Right lobe of liver (tissue), 6 donors: ENCODE measurements around the gene KCNJ8. TPM values are rescaled to one million over a fixed set of nuclear protein-coding genes. Genes with fewer than 3 reads are reported as not detected.
A peak's percentile ranks its signal among the peaks of the same experiment; 100 is the strongest.
"Not testable (repeated sequence)": the region's sequence is repeated elsewhere in the genome, so short reads cannot be mapped to it uniquely, and the experiment has no call there.

ENCODE experiments used
- ATAC-seq, 4 donors: fragments of 200-7000 bp; cut with Tn5 transposase; one replicate each; pipeline ENCODE4 v1.9.1; 2020; ENCODE audit warnings: mild to moderate bottlenecking in 4 of 4, moderate library complexity in 4 of 4
- DNase-seq, 3 donors: peaks; one replicate each; pipeline ENCODE4 v3.0.0-alpha.2; 2020
- H3K27ac ChIP-seq, 3 donors: fragments of 200-600 bp; one replicate each; pipeline ENCODE4 v1.8.0; 2022
- H3K27me3 ChIP-seq, 2 donors: fragments of 200-600 bp; one replicate each; pipeline ENCODE4 v1.8.0; 2022
- H3K36me3 ChIP-seq, 4 donors: fragments of 200-600 bp; sonication (generic) in 1 of 4; one replicate each; pipeline versions ENCODE4 v1.5.1 to v1.8.0; 2017 to 2022; ENCODE audit warnings: control low read depth in 1 of 4
- H3K4me1 ChIP-seq, 4 donors: fragments of 200-600 bp; sonication (generic) in 1 of 4; one replicate each; pipeline versions ENCODE4 v1.5.1 to v1.8.0; 2017 to 2022; ENCODE audit warnings: control low read depth in 1 of 4
- H3K4me3 ChIP-seq, 3 donors: fragments of 200-600 bp; one replicate each; pipeline ENCODE4 v1.8.0; 2022
- H3K9me3 ChIP-seq, 4 donors: fragments of 200-600 bp; sonication (generic) in 1 of 4; one replicate each; pipeline versions ENCODE4 v1.5.1 to v1.8.0; 2017 to 2022; ENCODE audit warnings: control low read depth in 1 of 4
- POLR2A ChIP-seq: fragments of 450-650 bp; IDR thresholded peaks from one replicate; pipeline ENCODE4 v1.6.1; 2017; ENCODE audit warnings: antibody characterized with exemption, mild to moderate bottlenecking
- WGBS: methylation state at CpG from one replicate; pipeline ENCODE4 v1.1.6; 2018; ENCODE audit warnings: low coverage, low lambda C conversion rate; ENCODE audit not compliant: insufficient coverage; ENCODE audit errors: missing lambda C conversion rate; 5-methylcytosine and 5-hydroxymethylcytosine counted together
- intact Hi-C, 2 donors: fragments of 100-400 bp; cut with DNase I; formaldehyde crosslinking; loops; one replicate each; pipeline versions ENCODE4 v1.11.2 to v1.14.1; 2022
- total RNA-seq, 6 experiments: library from RNA; depleted of rRNA in 2 of 6; stranded (reverse); fragments of >200 nt in 2 of 6; fragmentation: NEBNext Ultra II Directional in 3 of 6; extraction: Animal tissue kit (Norgen Biotek cat#: 25700) in 3 of 6; gene quantifications; one replicate each; pipeline versions ENCODE4 v1.1.0 to v1.2.4, GENCODE V29; 2016 to 2023
- TF ChIP-seq, protein P1 (sequence below), 4 donors: fragments of 200-600 bp in 3 of 4; fragments of 450-650 bp in 1 of 4; IDR thresholded peaks; one replicate each; pipeline versions ENCODE4 v1.5.1 to v1.8.0; 2016 to 2022; ENCODE audit warnings: antibody characterized with exemption in 4 of 4, mild to moderate bottlenecking in 2 of 4
- donor health status: DM: no; HTN: yes; CAD: no.
- donor health status: DM: no; HTN: no; CAD: no.
- donor health status: DM: no; HTN: no; CAD: no.
- donor health status: DM: no; HTN: yes; CAD: no.
- donor health status: DM: no; HTN: yes; CAD: no.

KCNJ8 gene
- total RNA-seq, 6 experiments from 2014 or later: 9.1 to 37.5 (median 25.4) TPM

DNA sequence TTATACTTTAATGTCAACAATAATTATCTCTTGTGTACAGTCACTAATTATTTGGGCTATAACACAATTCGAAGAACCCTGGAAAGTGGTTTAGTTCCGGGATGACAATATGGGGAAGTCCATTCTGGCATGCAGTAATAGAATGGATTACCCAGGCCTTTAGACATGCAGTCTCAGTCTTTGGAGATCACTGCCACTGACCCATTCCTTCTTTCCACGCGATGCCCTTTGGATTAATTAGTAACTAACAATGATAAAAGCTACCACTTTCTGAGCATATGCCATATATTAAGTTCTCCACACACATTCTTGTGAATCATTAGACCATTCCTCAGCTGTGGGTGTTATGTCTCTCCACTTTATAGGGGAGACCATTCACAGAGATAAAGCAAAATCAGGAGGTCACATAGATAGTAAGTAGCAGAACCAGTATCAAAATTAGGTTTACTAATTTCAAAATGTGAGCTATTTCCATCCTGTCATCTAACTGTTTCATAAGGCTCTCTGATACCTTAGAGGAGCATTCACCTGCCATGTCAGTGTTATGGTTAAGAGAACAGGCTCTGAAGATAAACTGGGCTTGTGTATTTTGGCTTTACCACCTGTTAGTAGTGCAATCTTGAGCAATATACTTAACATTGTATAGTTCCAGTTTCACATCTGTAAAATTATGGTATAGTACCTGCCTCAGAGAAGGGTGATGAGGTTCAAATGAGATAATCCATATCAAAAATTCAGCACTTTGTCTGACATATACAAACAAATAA lies 27.2 kb upstream of the KCNJ8 start:
- 35% methylated on average over 4 of the region's 4 CpGs for WGBS
- no peak for DNase-seq
- TF ChIP-seq, protein P1, sequence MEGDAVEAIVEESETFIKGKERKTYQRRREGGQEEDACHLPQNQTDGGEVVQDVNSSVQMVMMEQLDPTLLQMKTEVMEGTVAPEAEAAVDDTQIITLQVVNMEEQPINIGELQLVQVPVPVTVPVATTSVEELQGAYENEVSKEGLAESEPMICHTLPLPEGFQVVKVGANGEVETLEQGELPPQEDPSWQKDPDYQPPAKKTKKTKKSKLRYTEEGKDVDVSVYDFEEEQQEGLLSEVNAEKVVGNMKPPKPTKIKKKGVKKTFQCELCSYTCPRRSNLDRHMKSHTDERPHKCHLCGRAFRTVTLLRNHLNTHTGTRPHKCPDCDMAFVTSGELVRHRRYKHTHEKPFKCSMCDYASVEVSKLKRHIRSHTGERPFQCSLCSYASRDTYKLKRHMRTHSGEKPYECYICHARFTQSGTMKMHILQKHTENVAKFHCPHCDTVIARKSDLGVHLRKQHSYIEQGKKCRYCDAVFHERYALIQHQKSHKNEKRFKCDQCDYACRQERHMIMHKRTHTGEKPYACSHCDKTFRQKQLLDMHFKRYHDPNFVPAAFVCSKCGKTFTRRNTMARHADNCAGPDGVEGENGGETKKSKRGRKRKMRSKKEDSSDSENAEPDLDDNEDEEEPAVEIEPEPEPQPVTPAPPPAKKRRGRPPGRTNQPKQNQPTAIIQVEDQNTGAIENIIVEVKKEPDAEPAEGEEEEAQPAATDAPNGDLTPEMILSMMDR (IDR thresholded peaks at IDR 0.05): no peak
- no peak for TF ChIP-seq POLR2A
- no peaks in the 10 kb centered on the region for H3K9me3 ChIP-seq
- H3K4me1 ChIP-seq: peaks cover 0 to 16% (median 5%) of the 10 kb centered on the region in 4 donors
- H3K27me3 ChIP-seq: no peaks in the 10 kb centered on the region
- H3K4me3 ChIP-seq: no peak overlapping the region
- intact Hi-C loops: no loop called here
- peak; percentile 70 to 79 (median 75) for ATAC-seq
- peak overlapping the region in 1 of 3 donors; percentile 31 for H3K27ac ChIP-seq
- H3K36me3 ChIP-seq: no peaks in the 10 kb centered on the region

DNA sequence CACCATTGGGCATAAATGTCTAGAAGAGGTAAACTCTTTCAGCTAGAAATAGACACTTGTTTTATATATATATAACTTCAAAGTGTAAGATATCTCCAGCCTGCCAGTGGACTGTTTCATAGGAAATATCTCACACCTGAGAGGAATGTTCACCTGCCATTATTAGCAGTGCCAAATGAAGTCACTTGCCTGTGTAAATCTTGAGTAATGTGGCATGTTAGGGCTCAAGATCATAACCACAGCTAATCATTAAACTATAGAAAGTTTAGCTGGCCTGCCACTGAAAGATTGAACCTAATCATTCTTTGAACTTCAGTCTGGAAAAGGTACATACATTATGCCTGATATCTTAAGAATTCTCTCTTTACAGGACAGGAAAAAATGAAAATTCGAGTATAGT lies 25.5 kb upstream of the KCNJ8 start:
- Histone ChIP-seq H3K27me3 (no peaks in the 10 kb centered on the region), H3K9me3 (no peaks in the 10 kb centered on the region), H3K4me1 (peaks cover 0 to 16% (median 5%) of the 10 kb centered on the region in 4 donors), H3K4me3 (no peak overlapping the region), H3K36me3 (no peaks in the 10 kb centered on the region), H3K27ac (peak overlapping the region in 1 of 3 donors; percentile 31)
- no peak for DNase-seq
- intact Hi-C loops: no loop called here
- WGBS: 69% methylated on average over 1 of the region's 1 CpG
- TF ChIP-seq, protein P1 (IDR thresholded peaks at IDR 0.05): no peak
- no peak for TF ChIP-seq POLR2A
- peak in 2 of 4 donors; percentile 69 to 78 for ATAC-seq

DNA sequence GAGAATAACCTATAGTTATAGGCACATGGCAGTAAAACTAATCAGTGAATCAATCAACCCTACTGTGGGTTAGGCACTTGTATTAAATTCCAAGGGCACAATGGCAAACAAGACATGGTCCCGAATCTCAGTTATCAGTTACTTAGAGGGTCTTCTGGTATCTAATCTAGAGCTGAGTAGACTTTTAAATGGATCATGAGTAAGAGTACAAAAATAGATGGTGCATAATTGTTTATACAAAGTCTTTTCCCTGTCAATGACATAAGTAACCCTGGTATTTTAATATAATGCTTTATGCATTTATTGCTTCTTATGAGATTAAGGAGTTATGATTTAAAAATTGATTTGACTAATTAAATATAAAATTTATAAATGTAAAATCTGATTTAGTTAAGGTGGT lies 23.0 kb upstream of the KCNJ8 start:
- H3K27me3 ChIP-seq: no peaks in the 10 kb centered on the region
- 64% methylated on average over 1 of the region's 1 CpG for WGBS
- no peak overlapping the region for H3K27ac ChIP-seq
- DNase-seq (no peak), ATAC-seq (no peak)
- TF ChIP-seq, protein P1 (IDR thresholded peaks at IDR 0.05): no peak
- no peak for TF ChIP-seq POLR2A
- H3K9me3 ChIP-seq: no peaks in the 10 kb centered on the region
- no peak overlapping the region for H3K4me3 ChIP-seq
- no peaks in the 10 kb centered on the region for H3K36me3 ChIP-seq
- peaks cover 0 to 16% (median 5%) of the 10 kb centered on the region in 4 donors for H3K4me1 ChIP-seq
- intact Hi-C loops: no loop called here

DNA sequence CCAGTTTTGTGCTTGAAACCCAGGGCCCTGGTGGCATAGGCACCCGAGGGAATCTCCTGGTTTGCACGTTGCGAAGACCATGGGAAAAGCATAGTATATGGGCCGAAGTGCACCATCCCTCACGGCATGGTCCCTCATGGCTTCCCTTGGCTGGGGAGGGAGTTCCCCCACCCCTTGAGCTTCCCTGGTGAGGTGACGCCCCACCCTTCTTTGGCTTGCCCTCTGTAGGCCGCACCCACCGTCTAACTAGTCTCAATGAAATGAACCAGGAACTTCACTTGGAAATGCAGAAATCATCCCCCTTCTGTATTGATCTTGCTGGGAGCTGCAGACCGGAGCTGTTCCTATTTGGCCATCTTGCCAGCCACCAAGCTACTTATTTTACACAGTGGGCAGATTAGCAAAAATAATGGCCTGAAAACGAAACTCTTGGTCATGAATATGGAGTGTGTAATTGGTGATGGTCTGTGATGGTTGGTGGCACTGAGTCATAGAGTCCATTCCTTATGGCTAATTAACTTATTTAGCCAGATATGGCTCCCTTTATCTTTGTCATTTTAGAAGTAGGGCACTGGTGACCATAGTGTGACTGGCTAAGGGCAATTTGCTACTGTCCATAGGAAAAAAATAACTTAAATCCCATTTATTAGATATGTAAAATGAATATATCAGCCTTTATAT lies 21.3 kb upstream of the KCNJ8 start:
- intact Hi-C loops: no loop called here
- TF ChIP-seq, protein P1 (IDR thresholded peaks at IDR 0.05): no peak
- TF ChIP-seq POLR2A: no peak
- Histone ChIP-seq H3K9me3 (no peaks in the 10 kb centered on the region), H3K27me3 (no peaks in the 10 kb centered on the region), H3K4me3 (no peak overlapping the region), H3K27ac (no peak overlapping the region), H3K36me3 (no peaks in the 10 kb centered on the region), H3K4me1 (peaks cover 0 to 7% (median 3%) of the 10 kb centered on the region in 4 donors)
- 82% methylated on average over 2 of the region's 10 CpGs for WGBS
- DNase-seq: no peak
- ATAC-seq: peak in 1 of 4 donors; percentile 22

DNA sequence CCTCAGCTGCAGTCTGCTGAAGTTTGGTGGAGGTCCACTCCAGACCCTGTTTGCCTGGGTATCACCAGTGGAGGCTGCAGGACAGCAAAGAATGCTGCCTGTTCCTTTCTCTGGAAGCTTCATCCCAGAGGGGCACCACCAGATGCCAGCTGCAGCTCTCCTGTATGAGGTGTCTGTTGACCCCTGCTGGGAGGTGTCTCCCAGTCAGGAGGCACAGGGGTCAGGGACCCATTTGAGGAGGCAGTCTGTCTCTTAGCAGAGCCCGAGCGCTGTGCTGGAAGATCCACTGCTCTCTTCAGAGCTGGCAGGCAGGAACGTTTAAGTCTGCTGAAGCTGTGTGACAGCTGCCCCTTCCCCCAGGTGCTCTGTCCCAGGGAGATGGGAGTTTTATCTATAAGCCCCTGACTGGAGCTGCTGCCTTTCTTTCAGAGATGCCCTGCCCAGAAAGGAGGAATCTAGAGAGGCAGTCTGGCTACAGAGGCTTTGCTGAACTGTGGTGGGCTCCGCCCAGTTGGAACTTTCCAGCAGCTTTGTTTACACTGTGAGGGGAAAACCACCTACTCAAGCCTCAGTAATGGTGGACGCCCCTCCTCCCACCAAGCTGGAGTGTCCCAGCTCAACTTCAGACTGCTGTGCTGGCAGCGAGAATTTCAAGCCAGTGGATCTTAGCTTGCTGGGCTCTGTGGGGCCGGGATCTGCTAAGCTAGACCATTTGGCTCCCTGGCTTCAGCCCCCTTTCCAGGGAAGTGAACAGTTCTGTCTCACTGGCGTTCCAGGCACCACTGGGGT lies 20.5 kb upstream of the KCNJ8 start:
- DNase-seq: peak in 1 of 3 donors; percentile 19
- 57% methylated on average over 1 of the region's 8 CpGs for WGBS
- H3K9me3 ChIP-seq, H3K36me3 ChIP-seq, H3K27me3 ChIP-seq, ATAC-seq, H3K4me1 ChIP-seq, H3K4me3 ChIP-seq, intact Hi-C loops, H3K27ac ChIP-seq: not testable (repeated sequence)

DNA sequence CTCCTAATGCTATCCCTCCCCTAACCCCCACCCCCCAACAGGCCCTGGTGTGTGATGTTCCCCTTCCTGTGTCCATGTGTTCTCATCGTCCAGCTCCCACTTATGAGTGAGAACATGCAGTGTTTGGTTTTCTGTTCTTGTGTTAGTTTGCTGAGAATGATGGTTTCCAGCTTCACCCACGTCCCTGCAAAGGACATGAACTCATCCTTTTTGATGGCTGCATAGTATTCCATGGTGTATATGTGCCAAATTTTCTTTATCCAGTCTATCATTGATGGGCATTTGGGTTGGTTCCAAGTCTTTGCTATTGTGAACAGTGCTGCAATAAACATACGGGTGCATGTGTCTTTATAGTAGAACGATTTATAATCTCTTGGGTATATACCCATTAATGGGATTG lies 15.2 kb upstream of the KCNJ8 start:
- DNase-seq, H3K9me3 ChIP-seq, intact Hi-C loops, H3K36me3 ChIP-seq, ATAC-seq, H3K27ac ChIP-seq, H3K27me3 ChIP-seq, H3K4me3 ChIP-seq: not testable (repeated sequence)
- 90% methylated on average over 4 of the region's 4 CpGs for WGBS
- H3K4me1 ChIP-seq: peaks cover 0 to 13% (median 4%) of the 10 kb centered on the region in 4 donors
